Measurements from ENCODE around the gene NSDHL.

- TF ChIP-seq CTCF (IDR thresholded peaks at IDR 0.05; ENCODE audit: insufficient read depth, low read length) (no peak), SPI1 (IDR thresholded peaks at IDR 0.05; ENCODE audit: borderline replicate concordance, low read depth) (no peak), POLR2AphosphoS5 (IDR thresholded peaks at IDR 0.05; ENCODE audit: low read depth) (no peak), GABPA (IDR thresholded peaks at IDR 0.05; ENCODE audit: low read depth) (no peak)
- TF ChIP-seq, protein P1, sequence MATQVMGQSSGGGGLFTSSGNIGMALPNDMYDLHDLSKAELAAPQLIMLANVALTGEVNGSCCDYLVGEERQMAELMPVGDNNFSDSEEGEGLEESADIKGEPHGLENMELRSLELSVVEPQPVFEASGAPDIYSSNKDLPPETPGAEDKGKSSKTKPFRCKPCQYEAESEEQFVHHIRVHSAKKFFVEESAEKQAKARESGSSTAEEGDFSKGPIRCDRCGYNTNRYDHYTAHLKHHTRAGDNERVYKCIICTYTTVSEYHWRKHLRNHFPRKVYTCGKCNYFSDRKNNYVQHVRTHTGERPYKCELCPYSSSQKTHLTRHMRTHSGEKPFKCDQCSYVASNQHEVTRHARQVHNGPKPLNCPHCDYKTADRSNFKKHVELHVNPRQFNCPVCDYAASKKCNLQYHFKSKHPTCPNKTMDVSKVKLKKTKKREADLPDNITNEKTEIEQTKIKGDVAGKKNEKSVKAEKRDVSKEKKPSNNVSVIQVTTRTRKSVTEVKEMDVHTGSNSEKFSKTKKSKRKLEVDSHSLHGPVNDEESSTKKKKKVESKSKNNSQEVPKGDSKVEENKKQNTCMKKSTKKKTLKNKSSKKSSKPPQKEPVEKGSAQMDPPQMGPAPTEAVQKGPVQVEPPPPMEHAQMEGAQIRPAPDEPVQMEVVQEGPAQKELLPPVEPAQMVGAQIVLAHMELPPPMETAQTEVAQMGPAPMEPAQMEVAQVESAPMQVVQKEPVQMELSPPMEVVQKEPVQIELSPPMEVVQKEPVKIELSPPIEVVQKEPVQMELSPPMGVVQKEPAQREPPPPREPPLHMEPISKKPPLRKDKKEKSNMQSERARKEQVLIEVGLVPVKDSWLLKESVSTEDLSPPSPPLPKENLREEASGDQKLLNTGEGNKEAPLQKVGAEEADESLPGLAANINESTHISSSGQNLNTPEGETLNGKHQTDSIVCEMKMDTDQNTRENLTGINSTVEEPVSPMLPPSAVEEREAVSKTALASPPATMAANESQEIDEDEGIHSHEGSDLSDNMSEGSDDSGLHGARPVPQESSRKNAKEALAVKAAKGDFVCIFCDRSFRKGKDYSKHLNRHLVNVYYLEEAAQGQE (IDR thresholded peaks at IDR 0.05; ENCODE audit: insufficient replicate concordance, low read depth) = no peak
Measured at GRCh38 chrX:152814048-152814447, 16.8 kb upstream of the NSDHL start.

All from HL-60 (cell line).